T-helper 1 cell (primary cell): ENCODE data around the gene PTGIS.

Experiments used
- DNase-seq, 5 donors: peaks; one replicate each; pipeline ENCODE4 v3.0.0-alpha.2; 2012 to 2020

Gene PTGIS

DNA sequence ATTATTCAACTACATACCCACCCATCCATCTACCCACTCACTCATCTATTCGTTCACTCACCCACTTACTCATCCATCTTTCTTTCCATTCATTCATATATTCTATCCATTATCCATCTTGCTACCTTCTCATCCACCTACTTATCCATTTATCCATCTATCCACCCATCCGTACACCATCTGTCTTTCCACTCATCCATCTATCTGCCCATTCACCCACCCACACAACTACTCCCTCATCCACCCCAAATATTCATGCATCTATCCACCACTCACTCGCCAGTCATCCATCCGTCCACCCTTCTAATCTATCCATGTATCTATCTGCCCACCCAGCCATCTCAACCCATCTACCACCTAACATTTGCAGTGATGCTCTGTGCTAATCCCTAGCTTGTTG, 71.9 kb downstream of the PTGIS start:
- DNase-seq = no peak

DNA sequence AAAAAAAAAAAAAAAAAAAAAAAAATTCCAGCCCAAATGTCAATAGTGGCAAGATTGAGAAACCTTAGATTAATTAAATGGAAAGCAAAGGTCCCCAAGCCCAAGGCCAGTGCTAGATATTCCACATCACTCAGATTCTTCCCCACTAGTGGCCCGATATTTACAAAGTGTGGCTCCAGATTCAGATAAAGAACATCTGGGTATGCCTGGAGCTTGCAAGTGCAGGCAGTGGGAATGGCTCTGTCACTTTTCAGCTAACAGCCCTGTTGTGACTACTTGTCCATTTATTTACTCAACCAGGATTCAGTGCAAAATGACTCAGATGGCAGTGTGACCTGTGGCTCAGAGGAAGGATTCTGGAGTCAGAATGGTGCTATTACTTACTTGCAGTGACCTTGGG, 77.2 kb downstream of the PTGIS start:
- DNase-seq = no peak

DNA sequence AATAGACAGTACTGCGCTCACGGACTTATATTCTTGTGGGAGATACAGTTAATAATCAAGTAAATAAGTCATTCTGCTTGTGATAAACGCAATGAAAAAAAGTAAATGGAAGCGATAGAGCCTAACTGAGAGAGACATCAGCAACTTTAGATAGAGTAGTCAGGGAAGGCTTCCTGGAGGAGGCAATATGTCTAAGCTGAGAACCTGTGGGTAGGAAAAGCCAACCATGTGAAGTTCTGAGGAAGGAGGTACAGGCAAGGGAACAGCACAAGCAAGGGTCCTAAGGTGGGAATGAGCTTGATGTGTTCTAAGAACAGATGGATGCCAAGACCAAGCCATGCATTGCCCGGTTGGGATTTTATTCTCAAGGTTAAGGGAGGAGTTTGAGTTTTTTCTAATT, 78.2 kb downstream of the PTGIS start:
- no peak for DNase-seq

GRCh38 chr20:49486064-49486463, 81.9 kb downstream of the PTGIS start:
- no peak for DNase-seq

- no peak for DNase-seq
Measured at GRCh38 chr20:49485563-49485962, 82.4 kb downstream of the PTGIS start.

DNA sequence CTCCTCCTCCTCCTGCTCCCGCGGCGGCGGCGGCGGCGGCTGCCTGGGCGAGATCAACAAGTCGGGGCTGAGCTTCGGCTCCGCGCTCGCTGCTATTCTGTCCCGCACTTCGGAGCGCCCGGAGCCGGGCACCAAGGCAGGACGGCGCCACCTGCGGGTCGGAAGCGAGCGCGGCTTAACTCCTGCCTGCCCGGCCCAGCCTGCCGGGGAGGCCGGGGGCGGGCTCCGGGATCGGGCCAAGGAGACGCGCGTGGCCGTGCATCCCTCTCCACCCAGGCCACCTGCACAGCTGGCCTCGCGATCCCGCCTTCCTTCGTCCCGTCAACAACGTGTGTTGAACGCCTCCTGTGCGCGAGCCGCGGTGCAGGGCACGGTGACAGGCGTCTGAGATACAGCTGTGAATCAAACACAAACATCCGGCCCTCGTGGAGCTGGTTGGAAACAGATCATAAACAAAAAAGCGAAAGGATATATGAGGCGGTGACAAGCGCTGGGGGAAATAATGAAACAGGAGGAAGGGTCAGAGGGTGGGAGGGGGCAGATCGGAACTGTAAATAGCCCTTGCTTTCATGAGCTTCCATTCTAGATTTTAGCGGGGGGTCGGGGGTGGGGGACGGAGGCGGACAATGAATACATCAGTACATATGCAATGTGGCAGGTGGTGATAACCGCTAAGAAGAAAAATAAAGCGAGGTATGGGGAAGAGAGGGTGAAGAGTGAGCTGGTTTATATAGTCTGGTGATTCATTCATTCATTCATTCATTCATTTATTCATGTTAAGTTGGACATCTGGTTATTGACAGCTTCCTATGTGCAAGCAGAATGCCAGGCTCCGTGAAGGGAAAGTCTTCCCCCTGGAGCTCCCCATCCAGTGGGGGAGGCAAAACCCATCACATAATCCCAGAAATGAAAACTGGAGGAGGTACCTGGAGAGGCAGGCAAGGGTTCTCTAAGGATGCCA, 83.5 kb downstream of the PTGIS start:
- DNase-seq = peak; percentile 21 to 72 (median 33)

DNA sequence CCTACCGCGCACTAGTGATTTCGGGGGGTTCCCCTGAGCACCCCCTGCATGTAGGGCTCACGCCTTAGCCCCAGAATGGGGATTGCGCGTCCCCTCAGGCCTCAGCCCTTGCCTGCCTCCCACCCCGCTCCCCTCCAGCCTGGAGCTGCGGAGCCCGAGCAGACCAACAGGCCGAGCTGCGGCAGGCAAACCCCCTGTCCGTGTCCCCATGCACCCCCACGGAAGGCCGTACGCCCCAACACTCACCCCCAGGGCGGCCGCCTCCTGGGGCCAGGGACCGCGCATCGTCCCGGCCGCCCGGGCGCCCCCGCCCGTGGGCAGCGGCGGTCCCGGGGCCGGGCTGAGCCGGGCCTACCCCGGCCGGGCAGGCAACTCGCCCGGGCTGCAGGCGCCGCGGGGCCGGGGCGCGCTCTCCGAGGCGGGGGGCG, 84.2 kb downstream of the PTGIS start:
- no peak for DNase-seq

DNA sequence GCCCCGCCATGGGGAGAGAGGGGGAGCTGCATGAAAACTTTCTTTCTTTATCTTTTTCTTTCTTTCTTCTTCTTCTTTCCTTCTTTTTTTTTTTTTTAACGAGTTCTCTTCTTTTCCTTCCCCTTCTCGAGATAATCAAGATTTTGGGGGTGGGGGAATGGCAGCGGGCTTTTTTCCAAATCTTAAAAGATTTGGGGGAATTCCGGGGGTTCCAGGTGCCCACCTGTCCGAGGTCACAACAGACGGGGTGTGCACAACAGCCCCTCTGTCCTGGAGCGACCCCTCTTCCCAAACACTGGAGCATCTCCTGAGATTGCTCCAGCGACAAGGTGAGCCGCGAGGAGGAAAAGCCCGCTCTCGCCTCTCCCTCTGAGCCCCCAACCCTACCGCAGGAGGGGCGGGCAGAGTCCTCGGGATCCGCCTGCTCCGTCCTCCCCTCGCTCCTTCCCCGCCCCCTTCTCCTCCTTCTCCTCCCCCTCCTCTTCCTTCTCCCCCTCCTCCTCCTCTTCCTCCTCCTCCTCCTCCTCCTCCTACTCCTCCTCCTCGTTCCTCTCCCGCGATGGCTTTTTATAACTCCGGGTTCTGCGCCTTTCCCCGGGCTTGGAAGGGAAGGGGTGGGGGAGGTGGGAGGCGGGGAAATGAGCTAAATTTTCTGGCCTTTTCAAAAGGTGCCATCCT, 84.8 kb downstream of the PTGIS start:
- no peak for DNase-seq

DNA sequence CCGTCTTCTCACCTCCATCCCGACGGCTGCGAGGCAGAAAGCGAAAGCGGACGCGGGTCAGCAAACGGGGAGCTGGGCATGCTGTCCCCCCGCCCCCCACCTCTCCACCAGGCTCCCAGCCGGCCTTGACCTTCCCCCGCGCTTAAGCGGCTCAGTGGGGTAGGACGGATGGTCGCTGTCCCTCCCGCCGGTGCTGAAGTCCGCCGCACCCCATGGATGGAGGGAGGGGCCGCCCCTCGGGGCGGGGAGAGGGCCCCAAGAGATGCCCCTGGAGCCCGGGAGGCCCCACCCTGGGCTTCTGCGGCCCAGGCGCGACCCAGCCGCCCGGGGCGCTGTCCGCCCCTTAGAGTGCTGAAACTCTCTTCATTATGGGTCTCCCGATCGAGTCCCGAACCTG, 85.3 kb downstream of the PTGIS start, which contains the start of gene KCNB1:
TSS of gene KCNB1 (minus strand) at position 48 of the 397 bp plus-strand sequence. CDS start 188 bp downstream, outside the sequence.
- DNase-seq = peak in 4 of 5 donors; percentile 16 to 24 (median 18)

DNA sequence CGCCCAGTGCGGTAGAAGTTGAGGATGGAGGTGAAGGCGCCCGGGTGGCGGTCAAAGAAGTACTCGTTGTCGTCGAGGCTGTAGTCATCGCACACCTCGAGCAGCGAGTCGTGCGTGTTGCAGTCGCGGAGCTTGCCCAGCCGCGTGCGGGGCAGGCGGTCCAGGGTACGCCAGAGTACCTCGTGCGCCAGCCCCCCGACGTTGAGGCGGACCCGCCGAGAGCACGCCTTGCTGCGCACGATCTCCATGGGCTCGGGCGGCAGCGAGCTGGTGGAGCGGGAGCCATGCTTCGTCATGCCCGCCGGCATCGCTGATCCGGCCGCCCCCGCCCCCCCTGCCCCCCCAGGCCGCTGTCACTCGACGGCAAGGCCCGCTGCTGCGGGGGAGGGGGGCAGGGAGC, 85.8 kb downstream of the PTGIS start:
- DNase-seq = no peak

- DNase-seq = no peak
Measured at GRCh38 chr20:49481116-49481515, 86.8 kb downstream of the PTGIS start.

GRCh38 chr20:49480236-49480635, 87.7 kb downstream of the PTGIS start:
- no peak for DNase-seq

DNA sequence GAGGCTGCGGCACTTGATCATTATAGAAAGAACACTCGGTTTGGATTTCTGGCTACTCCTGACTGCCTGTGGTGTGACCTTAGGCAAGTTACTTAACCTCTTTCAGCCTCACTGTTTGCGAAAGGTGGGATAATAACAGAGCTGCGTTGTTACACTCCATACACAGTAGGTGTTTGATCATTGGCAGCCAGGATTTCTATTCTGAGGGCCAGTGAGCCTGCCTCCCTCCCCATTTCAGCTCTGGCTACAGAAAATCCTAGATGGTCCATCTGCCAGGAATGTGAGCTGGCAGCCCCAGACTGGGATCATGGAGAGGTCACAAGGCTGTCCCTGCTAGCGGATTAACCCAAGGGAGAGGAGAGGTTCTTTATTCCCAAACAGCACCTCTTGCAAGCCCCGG, 88.2 kb downstream of the PTGIS start:
- no peak for DNase-seq

- DNase-seq = no peak
Measured at GRCh38 chr20:49478754-49479689, 88.9 kb downstream of the PTGIS start.

GRCh38 chr20:49478266-49478665, 89.7 kb downstream of the PTGIS start:
- no peak for DNase-seq

- no peak for DNase-seq
Measured at GRCh38 chr20:49477200-49477599, 90.7 kb downstream of the PTGIS start.

GRCh38 chr20:49476016-49476355, 92.0 kb downstream of the PTGIS start:
- DNase-seq = no peak

DNA sequence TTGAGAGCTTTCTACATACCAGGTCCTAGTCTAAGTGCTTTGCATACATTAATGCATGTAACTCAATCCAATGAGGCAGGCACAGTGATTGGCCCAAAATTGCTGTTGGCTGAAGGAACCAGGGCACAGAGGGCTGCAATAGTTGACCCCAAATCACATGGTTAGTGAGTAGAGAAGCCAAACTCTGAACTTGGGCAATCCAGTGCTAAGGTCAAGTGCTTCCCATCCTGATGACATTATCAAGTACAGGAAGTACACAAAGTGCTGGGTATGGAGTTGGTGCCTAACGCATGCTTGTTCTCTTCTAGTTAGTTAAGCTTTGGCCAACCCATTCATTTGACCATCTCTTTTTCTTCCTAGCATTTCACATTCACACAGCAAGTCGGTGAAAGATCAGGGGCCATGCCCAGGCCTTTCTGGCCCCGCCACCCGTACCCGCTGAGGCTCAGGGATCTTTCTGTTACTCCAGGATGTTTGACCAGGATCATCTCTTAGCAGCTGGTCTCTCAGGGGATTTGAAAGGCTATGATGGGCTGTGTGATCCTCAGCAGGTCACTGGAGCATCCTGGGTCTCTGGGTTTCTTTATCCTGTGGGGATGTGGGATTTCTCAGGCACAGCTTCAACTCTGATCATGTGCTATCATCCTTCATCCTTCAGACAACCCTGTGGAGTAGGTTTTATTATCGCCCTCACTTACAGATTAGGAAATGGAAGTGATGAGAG, 92.5 kb downstream of the PTGIS start:
- no peak for DNase-seq

- no peak for DNase-seq
Measured at GRCh38 chr20:49471397-49471796, 96.5 kb downstream of the PTGIS start.

- DNase-seq = no peak
Measured at GRCh38 chr20:49470922-49471321, 97.0 kb downstream of the PTGIS start.

DNA sequence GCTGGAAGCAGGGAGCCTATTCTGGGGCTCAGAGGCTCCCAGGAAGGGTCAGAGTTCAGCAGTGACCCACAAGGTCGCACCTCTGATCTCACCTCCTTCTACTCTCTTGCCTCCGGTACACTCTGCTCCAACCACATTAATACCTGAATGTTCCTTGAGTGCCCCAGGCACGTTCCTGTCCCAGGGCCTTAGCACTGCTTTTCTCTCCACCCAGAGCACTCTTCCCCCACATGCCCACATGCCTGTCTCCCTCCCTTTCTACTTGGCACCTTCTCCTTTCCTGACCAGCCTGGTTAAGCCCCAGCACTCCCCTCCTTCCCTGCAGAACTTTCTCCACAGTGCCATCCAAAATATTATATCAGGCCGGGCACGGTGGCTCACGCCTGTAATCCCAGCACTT, 98.9 kb downstream of the PTGIS start:
- no peak for DNase-seq

DNA sequence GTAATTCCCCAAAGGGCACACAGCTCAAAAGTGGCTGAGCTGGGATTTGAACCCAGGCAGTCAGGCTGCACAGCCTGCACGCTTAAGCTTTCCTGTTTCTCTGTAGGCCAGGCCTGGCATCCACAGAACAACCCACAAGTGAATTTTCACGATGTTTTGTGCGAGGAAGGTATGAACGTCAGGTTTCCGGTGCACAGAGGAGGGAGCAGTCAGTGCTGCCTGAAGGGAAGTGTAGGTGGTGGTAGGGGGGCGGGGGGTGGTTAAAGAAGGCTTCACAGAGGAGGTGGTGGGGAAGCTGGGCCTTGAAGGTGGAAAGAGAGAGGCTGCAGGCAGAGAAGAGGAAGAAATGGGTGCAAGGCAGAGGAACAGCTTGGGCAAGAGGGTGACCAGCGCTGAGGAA, 99.5 kb downstream of the PTGIS start:
- no peak for DNase-seq
